Esophagus muscularis mucosa (tissue), 4 donors: ENCODE data around the gene TP53I3. TPM values are rescaled to one million over a fixed set of nuclear protein-coding genes. Genes with fewer than 3 reads are reported as not detected.

Experiments
- DNase-seq: peaks from one replicate; pipeline ENCODE4 v3.0.0-alpha.2; 2017; ENCODE audit errors: extremely low spot score
- H3K27ac ChIP-seq, 4 donors: fragments of 200-600 bp; sonication (generic); replicated peaks in 1 of 4; 1 replicate in 3 of 4; 2 replicates in 1 of 4; pipeline ENCODE4 v1.5.1; 2016 to 2019; ENCODE audit warnings: mild to moderate bottlenecking in 1 of 4
- H3K27me3 ChIP-seq, 4 donors: fragments of 200-600 bp; sonication (generic); one replicate each; pipeline versions ENCODE4 v1.5.1 to v1.6.0; 2016 to 2019
- H3K36me3 ChIP-seq, 4 donors: fragments of 200-600 bp; sonication (generic); one replicate each; pipeline ENCODE4 v1.5.1; 2016 to 2019
- H3K4me1 ChIP-seq, 4 donors: fragments of 200-600 bp; sonication (generic); one replicate each; pipeline ENCODE4 v1.5.1; 2016 to 2019
- H3K4me3 ChIP-seq, 4 donors: fragments of 200-600 bp; sonication (generic); 1 replicate in 2 of 4; 2 replicates in 2 of 4; pipeline ENCODE4 v1.5.1; 2016 to 2019; ENCODE audit warnings: mild to moderate bottlenecking in 4 of 4, moderate library complexity in 1 of 4
- H3K9me3 ChIP-seq, 4 donors: fragments of 200-600 bp; sonication (generic); 1 replicate in 3 of 4; 2 replicates in 1 of 4; pipeline ENCODE4 v1.5.1; 2016 to 2019
- EP300 ChIP-seq: sonication (generic); formaldehyde crosslinking; IDR thresholded peaks from one replicate; pipeline ENCODE4 v1.6.1; 2017; ENCODE audit warnings: antibody characterized with exemption
- POLR2A ChIP-seq: fragments of 450-650 bp; IDR thresholded peaks from one replicate; pipeline ENCODE4 v1.6.1; 2017; ENCODE audit warnings: antibody characterized with exemption, moderate library complexity, mild to moderate bottlenecking, low read depth
- POLR2AphosphoS5 ChIP-seq, 2 donors: sonication (generic); formaldehyde crosslinking; IDR thresholded peaks; one replicate each; pipeline ENCODE4 v1.6.1; 2017; ENCODE audit warnings: antibody characterized with exemption in 2 of 2
- WGBS: methylation state at CpG from one replicate; pipeline ENCODE4 v1.1.5; 2018; 5-methylcytosine and 5-hydroxymethylcytosine counted together
- intact Hi-C: fragments of 100-400 bp; cut with DNase I; formaldehyde crosslinking; loops from one replicate; pipeline ENCODE4 v1.15.1; 2023
- total RNA-seq, 4 donors: library from RNA; depleted of rRNA; stranded (reverse); fragments of >200 nt; gene quantifications; one replicate each; pipeline versions ENCODE4 v1.1.0 to v1.2.1, GENCODE V29; 2016
- TF ChIP-seq, protein P1 (sequence below), 3 experiments: fragments of 200-600 bp in 2 of 3; fragments of 450-650 bp in 1 of 3; sonication (generic) in 2 of 3; IDR thresholded peaks; one replicate each; pipeline ENCODE4 v1.5.1; 2017 to 2019; ENCODE audit warnings: antibody characterized with exemption in 3 of 3, mild to moderate bottlenecking in 2 of 3, moderate library complexity in 1 of 3

TP53I3 gene
- 10 to 100 TPM in 2 of 4 donors, 1 to 10 TPM in 2; 5.3 to 11.3 (median 9.6) TPM for total RNA-seq

- H3K9me3 ChIP-seq = no peaks in the 10 kb centered on the region
- intact Hi-C loops = loop anchor here (5.0 kb wide), 2 partner anchors 37 to 257 kb away; partner anchors contain the start of genes FKBP1B and WDCP
- H3K36me3 ChIP-seq = peaks cover 0 to 46% (median 30%) of the 10 kb centered on the region in 4 donors
- WGBS = 5% methylated on average over 4 of the region's 44 CpGs
- H3K4me3 ChIP-seq = peak within 1 kb of the TSS; percentile 61 to 72 (median 70)
- H3K27me3 ChIP-seq = no peaks in the 10 kb centered on the region
- TF ChIP-seq EP300 (no peak), POLR2AphosphoS5 (IDR thresholded peaks at IDR 0.05) (peak; percentile 70 to 81), POLR2A (peak; percentile 24)
- TF ChIP-seq, protein P1, sequence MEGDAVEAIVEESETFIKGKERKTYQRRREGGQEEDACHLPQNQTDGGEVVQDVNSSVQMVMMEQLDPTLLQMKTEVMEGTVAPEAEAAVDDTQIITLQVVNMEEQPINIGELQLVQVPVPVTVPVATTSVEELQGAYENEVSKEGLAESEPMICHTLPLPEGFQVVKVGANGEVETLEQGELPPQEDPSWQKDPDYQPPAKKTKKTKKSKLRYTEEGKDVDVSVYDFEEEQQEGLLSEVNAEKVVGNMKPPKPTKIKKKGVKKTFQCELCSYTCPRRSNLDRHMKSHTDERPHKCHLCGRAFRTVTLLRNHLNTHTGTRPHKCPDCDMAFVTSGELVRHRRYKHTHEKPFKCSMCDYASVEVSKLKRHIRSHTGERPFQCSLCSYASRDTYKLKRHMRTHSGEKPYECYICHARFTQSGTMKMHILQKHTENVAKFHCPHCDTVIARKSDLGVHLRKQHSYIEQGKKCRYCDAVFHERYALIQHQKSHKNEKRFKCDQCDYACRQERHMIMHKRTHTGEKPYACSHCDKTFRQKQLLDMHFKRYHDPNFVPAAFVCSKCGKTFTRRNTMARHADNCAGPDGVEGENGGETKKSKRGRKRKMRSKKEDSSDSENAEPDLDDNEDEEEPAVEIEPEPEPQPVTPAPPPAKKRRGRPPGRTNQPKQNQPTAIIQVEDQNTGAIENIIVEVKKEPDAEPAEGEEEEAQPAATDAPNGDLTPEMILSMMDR (IDR thresholded peaks at IDR 0.05) = peak; percentile 89 to 96 (median 95)
- peak; percentile 96 for DNase-seq
- H3K27ac ChIP-seq = peak within 1 kb of the TSS; percentile 85 to 93 (median 92)
- peaks cover 7 to 22% (median 21%) of the 10 kb centered on the region in 4 donors for H3K4me1 ChIP-seq
These were observed at the start of gene TP53I3 for GRCh38 chr2:24084386-24085199. TP53I3 (minus strand) TSS chr2:24084834; CDS start chr2:24084326, 508 bp downstream.

DNA sequence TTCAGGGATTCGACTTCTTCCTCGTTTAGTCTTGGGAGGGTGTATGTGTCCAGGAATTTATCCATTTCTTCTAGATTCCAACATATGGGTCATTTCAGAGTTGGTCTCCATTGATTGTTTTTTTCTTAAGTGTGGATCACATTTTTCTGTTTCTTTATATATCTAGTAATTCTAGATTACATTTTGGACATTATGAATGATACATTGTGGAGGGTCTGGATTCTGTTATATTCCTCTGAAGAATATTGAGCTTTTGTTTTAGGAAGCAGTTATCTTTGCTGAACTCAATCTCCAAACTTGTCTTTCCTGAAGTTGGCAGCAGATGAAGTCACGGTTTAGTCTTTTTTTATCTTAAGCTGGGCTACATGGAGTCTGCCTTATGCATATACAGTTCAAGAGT, 47.9 kb upstream of the TP53I3 start:
- TF ChIP-seq POLR2A = no peak
- TF ChIP-seq, protein P1 (IDR thresholded peaks at IDR 0.05) = no peak
- no peak for TF ChIP-seq EP300
- TF ChIP-seq POLR2AphosphoS5 (IDR thresholded peaks at IDR 0.05) = no peak
- Histone ChIP-seq H3K4me1 (peaks cover 0 to 4% (median 0%) of the 10 kb centered on the region in 4 donors), H3K36me3 (no peaks in the 10 kb centered on the region), H3K4me3 (no peak overlapping the region), H3K9me3 (peaks cover 0 to 5% (median 0%) of the 10 kb centered on the region in 4 donors), H3K27ac (no peak overlapping the region), H3K27me3 (no peaks in the 10 kb centered on the region)
- 97% methylated on average over 3 of the region's 3 CpGs for WGBS
- DNase-seq = no peak
- intact Hi-C loops = no loop called here

- DNase-seq = no peak
- 46% methylated on average over 1 of the region's 1 CpG for WGBS
- H3K4me3 ChIP-seq = no peak overlapping the region
These were observed 41.3 kb upstream of the TP53I3 start for GRCh38 chr2:24125956-24126355.

DNA sequence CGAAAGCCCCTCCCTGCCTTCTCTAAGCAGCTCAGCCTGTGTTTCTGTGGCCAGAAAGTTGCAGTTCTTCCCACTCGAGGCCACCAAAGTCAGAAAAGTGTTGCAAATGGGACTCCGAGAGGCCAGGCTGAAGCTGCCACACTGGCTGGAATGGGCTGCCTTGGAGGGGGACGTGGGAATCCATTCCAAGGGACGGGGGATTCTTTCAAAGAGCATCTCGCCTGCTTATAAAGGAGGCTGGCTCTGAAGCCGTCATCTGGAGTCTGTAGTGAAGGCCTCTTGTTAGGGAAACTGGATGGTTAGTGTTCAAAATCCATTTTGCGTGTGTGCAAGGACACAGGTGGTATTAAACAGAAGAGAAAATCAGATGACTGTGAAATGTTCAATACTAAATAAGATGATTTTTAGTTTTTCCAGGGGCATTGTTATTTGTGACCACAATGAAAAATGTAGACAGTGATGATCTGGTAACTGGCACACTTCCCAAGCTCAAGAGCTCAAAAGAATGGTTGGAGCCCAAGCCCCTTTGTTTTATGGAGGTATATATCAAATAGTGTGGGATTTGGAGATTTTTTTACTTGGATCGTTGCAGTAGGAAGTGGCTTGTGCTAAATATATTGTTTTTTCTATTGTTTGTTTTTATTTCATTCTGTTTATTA, 39.4 kb upstream of the TP53I3 start:
- Histone ChIP-seq H3K27me3 (no peaks in the 10 kb centered on the region), H3K27ac (peak overlapping the region; percentile 92 to 96 (median 94)), H3K4me1 (peaks cover 19 to 30% (median 20%) of the 10 kb centered on the region in 4 donors), H3K4me3 (peak overlapping the region; percentile 75 to 85 (median 80)), H3K9me3 (no peaks in the 10 kb centered on the region), H3K36me3 (peaks cover 0 to 3% (median 0%) of the 10 kb centered on the region in 4 donors)
- 8% methylated on average over 8 of the region's 9 CpGs for WGBS
- DNase-seq = no peak
- no peak for TF ChIP-seq POLR2AphosphoS5 (IDR thresholded peaks at IDR 0.05)
- no peak for TF ChIP-seq POLR2A
- no peak for TF ChIP-seq EP300
- TF ChIP-seq, protein P1 (IDR thresholded peaks at IDR 0.05) = no peak
- intact Hi-C loops = no loop called here

More at GRCh38 chr2:24125956-24126355, 41.3 kb upstream of the TP53I3 start:
- no peak overlapping the region for H3K27ac ChIP-seq
- H3K9me3 ChIP-seq = no peaks in the 10 kb centered on the region
- no peaks in the 10 kb centered on the region for H3K27me3 ChIP-seq
- H3K4me1 ChIP-seq = peaks cover 19 to 31% (median 20%) of the 10 kb centered on the region in 4 donors
- TF ChIP-seq EP300 (no peak), POLR2AphosphoS5 (IDR thresholded peaks at IDR 0.05) (no peak), POLR2A (no peak)
- TF ChIP-seq, protein P1 (IDR thresholded peaks at IDR 0.05) = no peak
- intact Hi-C loops = no loop called here
- H3K36me3 ChIP-seq = no peaks in the 10 kb centered on the region
